IPS DF 6.9 (cell line): ENCODE measurements around the gene ZG16.
A peak's percentile ranks its signal among the peaks of the same experiment; 100 is the strongest.
"Not testable (repeated sequence)": the region's sequence is repeated elsewhere in the genome, so short reads cannot be mapped to it uniquely, and the experiment has no call there.

Source experiments
- DNase-seq: peaks from one replicate; pipeline ENCODE4 v3.0.0-alpha.2; 2013; ENCODE audit warnings: low read depth, low spot score
- H3K27ac ChIP-seq: one replicate; pipeline ENCODE4 v1.5.1; 2013; ENCODE audit warnings: low read length, control low read depth
- H3K27me3 ChIP-seq: 2 replicates; pipeline ENCODE4 v1.6.1; 2013; ENCODE audit warnings: mild to moderate bottlenecking, low read length; ENCODE audit not compliant: control insufficient read depth, insufficient read depth
- H3K36me3 ChIP-seq: 2 replicates; pipeline ENCODE4 v1.6.1; 2013; ENCODE audit warnings: low read length; ENCODE audit not compliant: control insufficient read depth, insufficient read depth
- H3K4me1 ChIP-seq: 2 replicates; pipeline ENCODE4 v1.6.1; 2013; ENCODE audit warnings: low read length; ENCODE audit not compliant: control insufficient read depth, insufficient read depth
- H3K4me3 ChIP-seq: 2 replicates; pipeline ENCODE4 v1.5.1; 2013; ENCODE audit warnings: mild to moderate bottlenecking, low read length
- H3K9me3 ChIP-seq: 2 replicates; pipeline ENCODE4 v1.6.1; 2013; ENCODE audit warnings: low read length, inconsistent platforms; ENCODE audit not compliant: control insufficient read depth, insufficient read depth
- WGBS: extraction: QIAGEN DNeasy Blood & Tissue Kit; methylation state at CpG from one replicate; pipeline ENCODE4 v1.1.7; 2013; ENCODE audit warnings: mixed read lengths, missing lambda C conversion rate; ENCODE audit not compliant: insufficient read length, insufficient coverage; 5-methylcytosine and 5-hydroxymethylcytosine counted together

Gene ZG16

GRCh38 chr16:29787155-29787554 lies 9.1 kb downstream of the ZG16 start:
- H3K27me3 ChIP-seq, H3K36me3 ChIP-seq: not testable (repeated sequence)
- no CpG with 5 or more reads among the region's 4 CpGs for WGBS

GRCh38 chr16:29789775-29790182 lies 11.7 kb downstream of the ZG16 start:
- no CpG with 5 or more reads among the region's 20 CpGs for WGBS
- Histone ChIP-seq H3K4me3 (peak overlapping the region; percentile 50; the same call in 1 of the 2 replicates), H3K36me3 (no peaks in the 10 kb centered on the region), H3K9me3 (no peaks in the 10 kb centered on the region), H3K4me1 (no peaks in the 10 kb centered on the region), H3K27me3 (no peaks in the 10 kb centered on the region), H3K27ac (no peak overlapping the region)
- DNase-seq = no peak

More at GRCh38 chr16:29787155-29787554, 9.1 kb downstream of the ZG16 start:
- H3K4me3 ChIP-seq, H3K27ac ChIP-seq, H3K9me3 ChIP-seq, DNase-seq, H3K4me1 ChIP-seq: not testable (repeated sequence)

DNA sequence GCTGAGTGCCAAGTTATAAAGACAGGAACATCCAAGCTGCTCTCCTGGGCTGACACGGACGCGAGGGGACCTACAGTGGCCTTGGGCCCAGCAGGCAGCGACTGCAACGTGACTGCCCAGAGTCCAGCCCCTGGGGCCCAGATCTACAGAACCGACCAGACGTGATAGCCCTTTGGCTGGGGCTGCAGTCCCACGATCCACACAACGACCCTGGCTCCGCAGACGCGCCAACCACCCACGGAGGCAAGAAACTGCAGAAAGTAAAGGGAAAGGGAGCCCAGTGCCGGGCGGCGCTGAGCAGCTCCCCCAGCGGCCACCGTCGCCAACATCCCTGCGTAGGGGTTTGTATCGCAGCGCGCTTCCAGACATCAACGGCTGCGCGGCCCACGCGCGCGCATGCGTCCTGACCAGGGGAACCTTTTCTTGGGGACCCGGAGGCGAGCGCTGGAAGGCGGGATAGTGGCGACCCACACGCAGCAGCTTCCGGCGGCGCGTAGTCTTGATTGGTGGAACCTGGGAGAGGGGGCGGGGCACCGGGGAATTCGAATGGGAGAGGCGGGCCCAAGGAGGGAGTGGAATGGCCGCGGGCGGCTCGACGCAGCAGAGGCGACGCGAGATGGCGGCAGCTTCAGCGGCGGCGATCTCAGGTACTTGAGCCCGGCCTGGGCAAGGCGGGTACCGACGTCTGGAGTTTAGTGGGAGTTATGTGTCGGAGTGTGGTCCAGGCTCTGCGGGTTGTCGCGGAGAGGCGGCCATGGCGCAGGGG lies 12.3 kb downstream of the ZG16 start, which contains the start of gene KIF22:
Gene KIF22, plus strand, starts transcription at position 569 of the 766 bp plus-strand sequence. Its CDS starts 9 bp downstream, at position 578.
- Histone ChIP-seq H3K4me3 (peak within 1 kb of the TSS; percentile 86), H3K4me1 (no peaks in the 10 kb centered on the region), H3K27me3 (no peaks in the 10 kb centered on the region), H3K9me3 (no peaks in the 10 kb centered on the region), H3K36me3 (no peaks in the 10 kb centered on the region), H3K27ac (no peak within 1 kb of the TSS)
- peak; percentile 96 for DNase-seq
- WGBS = no CpG with 5 or more reads among the region's 67 CpGs

GRCh38 chr16:29790949-29791844 lies 13.1 kb downstream of the ZG16 start:
- Histone ChIP-seq H3K4me1 (no peaks in the 10 kb centered on the region), H3K36me3 (no peaks in the 10 kb centered on the region), H3K27ac (no peak overlapping the region), H3K9me3 (no peaks in the 10 kb centered on the region), H3K27me3 (no peaks in the 10 kb centered on the region), H3K4me3 (peak overlapping the region; percentile 86)
- WGBS = no CpG with 5 or more reads among the region's 31 CpGs
- DNase-seq = no peak

DNA sequence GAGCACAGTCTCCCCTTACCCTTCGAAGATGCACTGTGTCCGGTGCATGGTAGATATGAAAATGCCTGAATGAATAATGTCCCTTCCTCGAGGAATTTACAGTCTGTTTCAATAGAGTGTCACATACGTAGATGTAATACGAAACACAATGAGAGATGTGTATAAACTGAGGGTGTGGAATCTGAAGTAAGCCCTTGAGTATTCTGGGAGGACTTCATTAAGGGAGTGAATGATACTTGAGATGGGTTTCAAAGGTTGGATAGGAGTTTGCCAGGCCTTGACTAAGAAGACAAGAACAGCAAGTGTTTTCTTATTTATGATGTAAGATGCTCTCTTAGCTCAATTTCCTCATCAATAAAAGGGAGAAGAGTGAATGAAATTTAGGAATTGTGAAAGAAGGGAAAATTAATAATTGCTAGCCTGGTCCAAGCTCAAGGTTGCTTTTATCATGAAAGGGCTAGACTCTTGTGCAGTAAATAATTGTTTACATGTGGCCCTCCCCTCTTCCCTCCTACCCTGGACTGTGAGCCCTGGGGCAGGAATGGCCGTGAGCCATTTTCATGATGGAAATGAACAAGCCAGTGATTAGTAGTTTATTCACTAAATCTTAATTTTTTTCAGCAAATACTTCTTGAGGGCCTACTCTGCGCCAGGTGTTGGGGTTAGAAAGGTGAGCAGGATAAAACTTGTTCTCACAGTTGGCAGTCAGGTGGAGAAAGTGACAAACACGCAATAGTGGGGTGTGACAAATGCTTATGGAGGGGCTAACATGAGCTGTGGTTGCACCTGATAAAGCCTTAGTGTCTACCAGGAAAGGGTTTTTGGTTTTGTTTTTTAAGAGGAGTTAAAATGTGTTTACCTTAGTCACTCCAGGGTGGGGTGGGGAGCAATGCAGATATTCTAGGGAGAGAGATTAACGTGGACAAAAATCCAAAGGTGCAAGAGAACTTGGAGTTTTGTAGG lies 14.1 kb downstream of the ZG16 start:
- H3K4me1 ChIP-seq = no peaks in the 10 kb centered on the region
- no peaks in the 10 kb centered on the region for H3K9me3 ChIP-seq
- peaks cover 6% of the 10 kb centered on the region; the same call in 1 of the 2 replicates for H3K36me3 ChIP-seq
- H3K4me3 ChIP-seq = peak overlapping the region; percentile 86; the same call in 1 of the 2 replicates
- DNase-seq = no peak
- no CpG with 5 or more reads among the region's 9 CpGs for WGBS
- H3K27ac ChIP-seq = no peak overlapping the region
- H3K27me3 ChIP-seq = no peaks in the 10 kb centered on the region

DNA sequence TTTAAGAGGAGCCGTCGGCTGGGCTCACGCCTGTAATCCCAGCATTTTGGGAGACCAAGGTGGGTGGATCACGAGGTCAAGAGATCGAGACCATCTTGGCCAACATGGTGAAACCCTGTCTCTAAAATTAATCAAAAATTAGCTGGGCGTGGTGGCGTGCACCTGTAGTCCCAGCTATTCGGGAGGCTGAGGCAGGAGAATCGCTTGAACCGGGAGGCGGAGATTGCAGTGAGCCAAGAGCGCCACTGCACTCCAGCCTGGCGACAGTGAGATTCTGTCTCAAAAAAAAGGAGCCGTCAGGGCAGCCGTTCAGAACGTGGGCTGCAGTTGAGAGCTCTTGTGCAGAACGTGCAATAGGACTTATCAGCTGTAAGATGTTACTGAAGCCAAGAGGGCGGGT lies 15.1 kb downstream of the ZG16 start:
- not testable (repeated sequence) for H3K4me1 ChIP-seq, DNase-seq, H3K4me3 ChIP-seq, H3K9me3 ChIP-seq, H3K27ac ChIP-seq, H3K27me3 ChIP-seq
- H3K36me3 ChIP-seq = peaks cover 13% of the 10 kb centered on the region; the same call in 1 of the 2 replicates
- WGBS = no CpG with 5 or more reads among the region's 18 CpGs

GRCh38 chr16:29794231-29794710 lies 16.2 kb downstream of the ZG16 start:
- peaks cover 23% of the 10 kb centered on the region for H3K36me3 ChIP-seq

DNA sequence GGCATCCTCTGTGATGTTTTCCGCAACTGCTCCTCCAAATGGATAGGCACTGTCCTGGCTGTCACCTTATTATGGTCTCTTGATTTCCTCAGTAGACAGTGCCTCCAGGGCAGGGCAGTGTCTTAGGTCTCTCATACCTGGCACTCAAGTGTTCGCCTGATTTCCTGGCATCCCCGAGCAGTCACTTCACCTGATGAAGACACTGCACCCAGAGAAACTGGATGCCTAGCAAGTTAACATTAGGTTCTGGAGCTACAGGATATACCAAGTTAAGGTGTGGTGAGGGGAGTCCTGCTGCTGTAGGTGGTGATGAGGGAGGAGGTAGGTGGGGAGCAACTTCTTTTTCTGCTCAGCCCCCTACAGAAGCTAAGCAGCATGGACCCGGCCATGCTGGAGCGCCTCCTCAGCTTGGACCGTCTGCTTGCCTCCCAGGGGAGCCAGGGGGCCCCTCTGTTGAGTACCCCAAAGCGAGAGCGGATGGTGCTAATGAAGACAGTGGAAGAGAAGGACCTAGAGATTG lies 24.4 kb downstream of the ZG16 start:
- Histone ChIP-seq H3K36me3 (peaks cover 33% of the 10 kb centered on the region), H3K9me3 (no peaks in the 10 kb centered on the region), H3K27me3 (no peaks in the 10 kb centered on the region), H3K27ac (no peak overlapping the region), H3K4me3 (no peak overlapping the region), H3K4me1 (no peaks in the 10 kb centered on the region; the same call in 1 of the 2 replicates)
- no CpG with 5 or more reads among the region's 8 CpGs for WGBS
- DNase-seq = no peak

More at GRCh38 chr16:29794231-29794710, 16.2 kb downstream of the ZG16 start:
- Histone ChIP-seq H3K9me3 (no peaks in the 10 kb centered on the region), H3K27ac (no peak overlapping the region), H3K4me1 (no peaks in the 10 kb centered on the region), H3K4me3 (no peak overlapping the region), H3K27me3 (no peaks in the 10 kb centered on the region)
- DNase-seq = no peak
- no CpG with 5 or more reads among the region's 3 CpGs for WGBS

- H3K36me3 ChIP-seq = peaks cover 30% of the 10 kb centered on the region
- H3K27ac ChIP-seq = no peak overlapping the region
- H3K27me3 ChIP-seq = no peaks in the 10 kb centered on the region
- no peak for DNase-seq
- no CpG with 5 or more reads among the region's 8 CpGs for WGBS
- no peak overlapping the region for H3K4me3 ChIP-seq
- no peaks in the 10 kb centered on the region for H3K9me3 ChIP-seq
- peaks cover 5% of the 10 kb centered on the region for H3K4me1 ChIP-seq
Observed at GRCh38 chr16:29804020-29804419, 26.0 kb downstream of the ZG16 start.
